ENCODE results near the gene SVIL. TPM values are rescaled to one million over a fixed set of nuclear protein-coding genes. Genes with fewer than 3 reads are reported as not detected.
"Not testable (repeated sequence)": the region's sequence is repeated elsewhere in the genome, so short reads cannot be mapped to it uniquely, and the experiment has no call there.

The SVIL gene
- total and polyA plus RNA-seq, 10 donors = 1.4 to 65.3 (median 20.4) TPM

GRCh38 chr10:29448756-29449592, 185.8 kb downstream of the SVIL start:
- peak; percentile 95 for DNase-seq
- H3K36me3 ChIP-seq; H3K4me3 ChIP-seq; H3K27me3 ChIP-seq (replicated peaks in 1 of 7); H3K9me3 ChIP-seq; intact Hi-C loops (cut with DNase I; ENCODE audit: low total_unique reads); H3K27ac ChIP-seq: not testable (repeated sequence)
- TF ChIP-seq POLR2AphosphoS5 (IDR thresholded peaks at IDR 0.05) (peak; percentile 24 to 56 (median 54)), CTCF (IDR thresholded peaks at IDR 0.05 in 8 of 11, conservative IDR thresholded peaks at IDR 0.05 in 3 of 11) (peak; percentile 52 to 90 (median 77))
- WGBS, 5 donors = 25 to 38% (median 29%) methylated on average over 20 to 21 of the region's 21 CpGs
- H3K4me1 ChIP-seq = peaks cover 0 to 28% (median 7%) of the 10 kb centered on the region in 6 donors

GRCh38 chr10:29448125-29448524, 186.6 kb downstream of the SVIL start:
- intact Hi-C loops (cut with DNase I; ENCODE audit: low total_unique reads) = no loop called here
- 74 to 92% (median 89%) methylated on average over 6 to 7 of the region's 7 CpGs for WGBS, 5 donors

GRCh38 chr10:29446327-29446726, 188.4 kb downstream of the SVIL start:
- Histone ChIP-seq H3K9me3 (no peaks in the 10 kb centered on the region), H3K36me3 (no peaks in the 10 kb centered on the region), H3K4me3 (no peak overlapping the region), H3K27ac (no peak overlapping the region), H3K27me3 (replicated peaks in 1 of 7) (no peaks in the 10 kb centered on the region), H3K4me1 (peaks cover 0 to 28% (median 7%) of the 10 kb centered on the region in 6 donors)
- TF ChIP-seq CTCF (IDR thresholded peaks at IDR 0.05 in 8 of 11, conservative IDR thresholded peaks at IDR 0.05 in 3 of 11) (no peak), POLR2AphosphoS5 (IDR thresholded peaks at IDR 0.05) (no peak), POLR2A (IDR thresholded peaks at IDR 0.05) (no peak)
- DNase-seq = no peak
- intact Hi-C loops (cut with DNase I; ENCODE audit: low total_unique reads) = no loop called here
- 57 to 90% (median 80%) methylated on average over 1 of the region's 1 CpG for WGBS, 5 donors

More at GRCh38 chr10:29448125-29448524, 186.6 kb downstream of the SVIL start:
- Histone ChIP-seq H3K27ac (no peak overlapping the region), H3K9me3 (no peaks in the 10 kb centered on the region), H3K4me1 (peaks cover 0 to 28% (median 7%) of the 10 kb centered on the region in 6 donors), H3K36me3 (peaks cover 0 to 2% (median 0%) of the 10 kb centered on the region in 6 donors), H3K4me3 (no peak overlapping the region), H3K27me3 (replicated peaks in 1 of 7) (no peaks in the 10 kb centered on the region)
- peak in 1 of 3 donors; percentile 13 for TF ChIP-seq POLR2AphosphoS5 (IDR thresholded peaks at IDR 0.05)
- TF ChIP-seq POLR2A (IDR thresholded peaks at IDR 0.05) = no peak
- DNase-seq = no peak

- H3K9me3 ChIP-seq = peaks cover 0 to 7% (median 5%) of the 10 kb centered on the region in 8 donors
- 90 to 98% (median 91%) methylated on average over 5 of the region's 5 CpGs for WGBS, 5 donors
- H3K27ac ChIP-seq = no peak overlapping the region
- intact Hi-C loops (cut with DNase I; ENCODE audit: low total_unique reads) = no loop called here
- H3K36me3 ChIP-seq = peaks cover 0 to 5% (median 0%) of the 10 kb centered on the region in 6 donors
- TF ChIP-seq POLR2AphosphoS5 (IDR thresholded peaks at IDR 0.05) = no peak
- no peak for TF ChIP-seq POLR2A (IDR thresholded peaks at IDR 0.05)
- no peak for TF ChIP-seq CTCF (IDR thresholded peaks at IDR 0.05 in 8 of 11, conservative IDR thresholded peaks at IDR 0.05 in 3 of 11)
- H3K4me1 ChIP-seq = peaks cover 0 to 20% (median 4%) of the 10 kb centered on the region in 6 donors
- DNase-seq = no peak
- no peaks in the 10 kb centered on the region for H3K27me3 ChIP-seq (replicated peaks in 1 of 7)
- H3K4me3 ChIP-seq = no peak overlapping the region
Observed at GRCh38 chr10:29443745-29444523, 190.8 kb downstream of the SVIL start.

Data from spleen (tissue), 11 donors.